HPDE6-E6E7 (cell line): ENCODE measurements around the gene MRAS.

ENCODE experiments used
- DNase-seq: peaks from one replicate; pipeline ENCODE4 v3.0.0; 2011; ENCODE audit warnings: missing footprints; ENCODE audit errors: extremely low spot score

MRAS gene

DNA sequence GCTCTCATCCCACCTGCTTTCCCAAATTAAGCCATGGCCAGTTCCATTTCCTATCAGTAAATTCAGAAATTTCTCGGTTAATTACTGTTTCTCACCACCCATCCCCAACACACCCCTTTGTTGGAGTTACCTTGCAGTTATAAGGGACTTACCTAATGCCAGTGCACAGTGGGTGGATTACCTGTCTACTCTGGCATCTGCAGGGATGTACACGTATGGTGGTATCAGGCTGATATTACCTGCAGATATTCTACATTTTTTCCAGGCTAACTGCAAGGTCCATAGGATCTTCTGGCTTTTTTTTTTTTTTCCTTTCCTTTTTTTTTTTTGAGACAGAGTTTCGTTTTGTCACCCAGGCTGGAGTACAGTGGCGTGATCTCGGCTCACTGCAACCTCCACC, 7.9 kb upstream of the MRAS start:
- DNase-seq, result no peak

DNA sequence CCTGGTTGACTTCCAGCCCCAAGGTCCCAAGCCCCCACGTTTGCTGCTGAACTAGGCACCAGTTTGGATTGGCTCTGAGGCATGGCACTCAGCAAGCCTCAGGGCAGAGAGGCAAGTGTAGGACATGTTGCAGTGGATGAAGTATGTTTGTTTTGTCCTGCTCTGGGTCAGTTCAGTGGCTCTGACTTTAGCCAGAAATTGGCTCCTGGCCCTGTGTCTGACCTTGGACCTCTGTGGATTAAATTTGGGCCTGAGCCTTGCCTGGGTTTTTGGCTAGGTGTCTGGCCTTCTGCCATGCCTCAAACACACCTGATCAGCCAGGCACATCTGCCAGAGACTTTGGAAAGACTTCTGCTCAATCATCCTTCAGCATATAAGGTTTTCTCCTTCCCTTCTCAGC, 3.6 kb upstream of the MRAS start:
- DNase-seq, result no peak

DNA sequence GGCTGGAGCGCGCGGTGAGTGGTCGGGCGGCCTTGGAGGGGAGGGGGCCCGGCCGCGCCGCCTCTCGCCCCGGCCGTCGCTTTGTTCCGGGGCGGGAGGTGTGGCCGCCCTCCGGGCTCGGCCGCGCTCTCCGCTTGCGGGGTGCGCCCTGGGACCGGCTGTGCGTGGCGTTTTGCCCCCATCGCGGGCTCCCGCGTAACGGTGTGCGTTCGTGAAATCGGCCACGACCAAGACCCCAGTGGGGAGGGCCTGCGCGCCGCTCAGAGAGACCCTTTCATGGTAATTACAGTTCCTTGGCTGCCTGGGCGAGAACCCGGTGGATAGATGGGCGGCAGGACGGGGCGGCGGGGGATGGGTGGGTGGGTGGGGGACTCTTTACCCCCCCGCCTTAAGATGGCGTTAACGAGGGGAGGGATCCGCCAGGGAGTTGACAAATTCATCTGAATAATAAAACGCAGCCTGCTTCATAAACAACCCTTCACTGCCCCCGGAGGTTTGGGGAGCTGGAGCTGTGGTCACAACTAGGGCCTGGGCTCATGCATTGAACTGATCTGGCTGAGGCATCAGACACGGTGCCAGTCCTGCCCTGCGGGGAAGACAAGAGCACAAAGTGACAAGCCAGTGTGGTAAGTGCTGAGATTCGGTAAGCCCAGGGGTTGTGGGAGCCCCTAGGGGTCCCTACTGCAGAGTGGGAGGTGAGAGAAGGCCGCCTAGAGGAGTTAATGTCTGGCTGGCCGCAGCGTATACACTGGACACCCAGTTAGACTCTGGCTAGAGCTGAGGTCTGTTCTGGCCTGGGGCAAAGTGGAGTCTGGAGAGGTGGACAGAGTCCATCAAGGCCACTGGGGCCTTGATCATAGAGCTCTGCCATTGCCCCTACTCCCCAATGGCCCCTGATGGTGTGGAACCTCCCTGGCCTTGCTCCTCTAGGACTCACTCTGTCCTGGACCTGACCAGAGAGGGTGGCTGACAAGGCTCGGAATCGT, 668 bp downstream of the MRAS start:
- no peak for DNase-seq

DNA sequence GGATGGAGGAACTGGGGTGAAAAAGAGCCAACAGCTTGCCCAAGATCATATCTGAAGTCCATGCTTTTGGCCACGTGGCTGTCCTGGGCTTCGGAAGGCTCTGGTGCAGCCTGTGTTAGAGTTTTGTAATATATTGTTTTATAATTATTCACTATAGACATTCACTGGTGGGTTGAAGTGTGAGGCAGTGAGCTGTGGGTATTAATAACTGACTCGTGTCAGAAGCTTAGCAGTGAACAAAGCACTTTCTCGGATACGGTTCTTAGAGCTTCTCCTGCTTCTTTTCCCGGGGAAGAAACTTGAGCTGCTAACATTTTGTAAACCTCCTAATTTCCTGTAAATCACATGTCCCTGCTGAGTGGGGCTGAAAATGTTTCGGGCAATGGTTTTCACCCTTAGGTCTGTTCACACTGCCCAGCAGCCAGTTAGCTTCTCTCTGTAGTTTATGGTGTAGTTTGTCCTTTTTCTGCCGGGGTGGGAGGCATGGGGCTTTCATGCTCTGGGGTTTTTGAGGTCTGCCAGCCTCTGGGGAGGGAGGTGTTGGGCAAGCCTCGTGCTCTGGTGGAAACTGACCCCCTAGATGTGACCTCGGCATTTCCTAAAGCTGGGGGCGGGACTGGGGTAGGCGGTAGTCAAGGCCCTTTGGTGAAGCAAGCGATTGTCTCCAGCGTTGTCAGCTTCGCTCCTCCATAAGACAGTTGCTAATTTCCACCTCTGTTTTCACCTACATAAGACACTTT, 1.7 kb downstream of the MRAS start:
- no peak for DNase-seq

DNA sequence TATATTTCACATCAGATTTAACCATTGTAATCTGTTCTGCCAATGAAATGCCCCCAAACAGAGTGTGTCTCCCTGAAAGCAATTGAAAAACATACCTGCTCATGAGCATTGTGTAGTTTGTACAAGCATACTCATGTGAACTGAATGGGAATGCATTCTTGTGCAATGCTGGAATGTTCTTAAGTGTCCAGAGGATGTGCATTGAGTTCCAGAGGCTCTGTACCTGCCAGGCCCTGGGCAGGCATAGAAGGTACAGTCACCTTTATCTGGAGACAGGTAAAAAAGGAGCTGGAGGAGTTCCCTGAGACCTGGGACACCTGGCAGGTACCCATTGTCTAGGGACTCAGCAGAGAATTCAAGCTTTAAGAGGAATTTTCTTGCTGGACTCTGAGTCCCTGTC, 2.8 kb downstream of the MRAS start:
- no peak for DNase-seq

DNA sequence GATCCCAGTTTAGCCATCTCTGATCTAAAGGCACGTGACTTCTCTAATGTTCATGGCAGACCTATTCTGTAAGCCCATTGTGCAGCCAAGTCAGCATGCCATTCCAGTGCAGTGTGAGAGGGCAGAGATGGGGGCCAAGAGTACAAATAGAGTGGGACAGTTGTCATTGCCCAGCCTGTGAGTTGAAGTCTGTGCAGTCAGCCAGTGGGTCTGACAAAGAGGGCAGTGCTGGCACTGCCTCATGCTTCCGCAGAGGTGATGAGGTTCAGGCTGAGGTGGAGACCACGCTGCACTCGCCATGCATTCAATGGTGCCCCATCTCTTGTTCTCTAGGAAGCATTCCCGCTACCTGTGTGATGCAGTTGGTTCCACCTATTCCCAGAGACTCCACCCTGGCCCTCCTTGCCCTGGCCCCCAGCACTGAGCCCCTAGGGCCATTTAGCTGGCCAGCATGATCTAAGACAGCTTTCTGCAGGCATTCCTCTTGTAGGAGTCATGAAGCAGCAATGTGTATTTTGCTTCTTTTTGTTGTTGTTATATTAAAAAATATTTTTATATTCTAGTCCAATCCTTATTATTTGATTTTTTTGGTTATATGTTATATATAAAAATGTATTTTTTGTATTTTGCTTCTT, 3.7 kb downstream of the MRAS start:
- DNase-seq, result no peak

DNA sequence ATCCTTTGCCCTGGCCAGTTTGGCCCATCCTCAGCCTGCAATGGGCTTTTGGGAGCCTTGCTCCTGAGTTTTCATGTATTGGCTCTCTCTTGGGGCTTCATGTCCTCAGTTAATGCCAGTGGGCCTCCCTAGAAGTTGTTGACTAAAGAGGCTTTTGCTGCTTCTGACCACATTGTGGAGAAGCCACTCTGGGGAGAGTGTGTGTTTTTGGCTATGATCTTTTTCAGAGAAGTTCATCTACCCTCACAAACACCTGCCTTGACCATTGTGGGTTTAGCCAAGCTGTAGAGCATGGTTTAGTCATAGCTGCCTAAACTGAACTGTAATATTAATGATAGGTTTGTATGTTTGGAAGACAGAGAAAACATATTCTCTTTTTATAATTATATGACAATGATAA, 6.0 kb downstream of the MRAS start:
- DNase-seq, result no peak

DNA sequence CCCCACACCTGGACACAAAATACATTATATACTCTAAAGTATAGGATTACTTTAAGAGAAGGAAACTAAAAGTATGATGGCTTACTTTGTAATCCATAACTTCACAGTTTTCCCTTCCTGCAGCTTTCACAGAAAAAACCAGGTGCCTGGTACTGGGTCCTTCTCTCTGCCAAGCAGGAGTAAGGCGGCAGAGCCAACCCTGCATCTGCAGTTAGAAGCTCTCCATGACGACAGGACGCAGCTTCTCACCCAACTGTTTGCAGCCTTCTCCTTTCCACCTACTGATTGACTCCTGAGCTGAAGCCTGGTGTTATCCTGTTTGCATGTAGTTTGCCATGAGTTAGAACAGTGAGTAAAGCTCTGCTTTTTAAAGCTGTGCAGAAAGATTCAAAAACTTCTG, 6.7 kb downstream of the MRAS start:
- DNase-seq, result no peak

DNA sequence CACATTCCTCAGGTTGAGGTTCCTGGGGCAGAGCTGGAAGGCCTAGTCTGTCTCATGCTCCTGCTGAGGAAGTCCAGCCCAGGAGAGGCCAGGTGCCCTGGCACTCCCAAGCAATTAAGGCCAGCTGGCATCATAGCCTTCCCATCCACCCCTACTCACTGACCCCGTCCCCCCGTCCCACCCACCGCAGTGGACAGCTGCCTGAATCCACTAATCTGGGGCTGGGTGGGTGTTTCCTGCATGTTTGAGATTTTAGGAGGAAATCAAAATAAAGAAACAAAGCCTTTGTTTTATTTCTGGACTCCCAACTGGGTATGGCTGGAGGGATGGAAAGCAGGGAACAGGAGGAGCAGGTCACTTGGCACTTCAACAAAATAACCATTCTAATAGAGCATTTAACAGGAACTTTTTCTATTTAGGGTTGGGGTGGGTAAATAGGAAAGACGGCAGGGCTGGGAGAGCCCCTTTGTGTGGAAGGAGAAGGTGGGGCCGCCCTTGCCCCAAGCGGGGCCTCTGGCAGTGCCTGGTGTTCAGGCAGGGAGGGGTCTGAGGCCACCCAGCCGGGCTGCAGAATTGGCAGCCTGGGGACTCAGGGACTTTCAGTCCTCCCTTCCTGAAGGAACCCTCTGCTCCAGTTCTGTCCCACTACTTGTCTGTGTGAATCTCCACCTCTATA, 8.5 kb downstream of the MRAS start:
- DNase-seq, result no peak

DNA sequence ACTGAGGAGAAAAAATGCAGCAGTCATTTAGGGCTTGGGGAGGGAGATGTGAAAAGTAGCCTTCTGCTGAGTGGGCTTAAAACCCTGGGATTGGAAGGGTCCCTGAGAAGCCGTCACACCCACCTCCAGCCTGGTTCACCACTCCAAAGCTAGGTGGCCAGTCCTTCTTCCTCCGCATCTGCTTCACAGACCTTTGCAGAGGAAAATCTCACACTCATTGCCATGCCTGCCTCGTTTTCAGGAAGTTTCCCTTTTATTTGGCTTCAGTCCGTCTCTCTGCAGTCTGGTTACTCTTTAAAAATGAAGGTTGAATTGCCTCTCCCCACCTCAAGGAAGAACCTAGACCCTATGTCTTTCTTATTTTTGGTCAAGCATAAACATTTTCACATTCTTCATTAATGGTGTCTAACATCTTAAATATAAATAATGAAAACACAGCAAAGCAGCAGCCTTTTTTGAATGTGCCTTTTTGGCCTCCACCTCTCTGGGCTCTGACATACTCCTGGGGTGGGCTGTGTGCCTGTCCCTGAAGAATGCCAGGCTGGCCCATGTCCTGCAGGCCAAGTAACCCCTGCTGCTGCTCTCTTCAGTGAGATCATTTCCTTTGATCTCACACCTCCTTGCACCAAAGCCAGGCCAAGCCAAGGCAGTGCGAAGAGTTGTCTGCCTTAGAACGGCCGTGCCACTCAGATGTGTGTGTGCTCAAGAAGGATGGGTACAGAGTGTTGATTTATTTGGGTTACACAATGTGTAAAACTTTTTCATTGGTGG, 11.0 kb downstream of the MRAS start:
- DNase-seq, result no peak

DNA sequence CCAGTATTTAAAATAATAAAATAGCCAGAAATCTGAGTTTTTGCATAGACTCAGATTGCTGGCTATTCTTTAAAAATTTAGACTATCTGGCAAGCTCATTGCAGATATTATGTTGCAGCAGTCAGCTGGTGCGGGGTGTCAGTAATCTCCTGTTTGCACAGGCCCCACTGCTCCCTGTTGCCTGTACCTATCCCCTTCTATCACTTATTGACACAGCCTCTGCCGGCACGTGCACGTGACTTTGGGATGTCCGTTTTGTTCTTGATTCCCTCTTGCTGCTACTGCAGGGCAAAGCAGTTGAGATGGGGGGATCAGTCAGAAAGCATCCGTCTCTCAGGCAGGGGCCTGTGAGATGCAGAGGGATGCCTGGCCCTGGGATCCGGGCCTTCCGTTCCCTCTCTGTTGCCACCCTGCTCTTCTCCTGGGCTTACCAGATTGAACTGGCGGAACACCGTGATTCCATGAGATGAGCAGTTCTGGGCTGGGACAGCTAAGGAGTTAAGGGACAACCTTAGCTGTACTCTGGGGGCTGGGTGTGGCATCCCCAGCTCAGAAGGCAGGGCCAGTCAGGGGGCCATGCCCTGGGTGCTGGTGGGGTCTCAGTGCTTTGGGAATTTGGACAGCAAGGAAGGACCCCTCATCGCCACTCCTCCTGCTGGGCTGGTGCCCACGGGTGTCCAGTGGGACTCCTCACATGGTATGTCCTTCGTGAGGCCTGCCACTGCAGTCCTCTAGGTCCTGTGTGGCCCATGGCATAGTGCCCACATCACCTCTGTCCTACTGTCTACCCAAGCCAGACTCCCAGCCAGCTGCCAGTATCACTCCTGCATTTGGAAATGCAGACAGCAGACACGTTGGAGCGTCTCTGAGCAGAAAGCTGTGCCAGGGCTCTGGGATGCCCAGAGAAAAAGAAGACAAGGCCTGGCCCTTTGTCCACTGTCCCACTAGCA, 11.8 kb downstream of the MRAS start:
- DNase-seq, result no peak

DNA sequence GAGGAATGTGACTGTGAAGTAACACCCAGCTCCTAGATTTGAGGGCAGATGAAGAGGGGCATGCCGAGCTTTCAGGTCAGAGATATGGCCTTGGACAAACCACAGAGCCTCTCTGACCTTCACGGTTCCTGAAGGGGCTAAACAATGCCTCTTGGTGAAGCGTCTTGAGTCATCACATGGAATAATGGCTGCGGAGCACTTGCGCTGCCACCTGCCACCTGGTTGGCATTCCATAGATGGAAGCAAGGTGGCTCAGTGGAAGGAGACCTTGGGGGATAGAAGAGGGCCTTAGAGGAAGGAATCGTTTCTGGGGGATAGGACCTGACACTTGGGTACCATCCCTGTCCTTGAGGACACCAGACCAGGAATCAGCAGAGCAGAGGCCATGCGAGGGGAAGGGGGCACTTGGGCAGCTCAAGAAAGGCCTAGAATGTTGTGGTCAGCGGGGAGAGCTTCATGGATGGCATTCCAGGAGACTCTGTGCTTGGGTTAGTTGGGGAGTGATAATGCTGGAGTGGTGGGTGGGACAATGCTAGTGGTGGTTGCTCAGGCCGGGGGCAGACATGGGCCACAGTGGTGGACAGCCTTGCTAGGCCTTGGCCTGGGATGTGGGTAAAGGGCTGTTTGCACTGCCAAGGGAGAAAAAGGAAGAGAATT, 12.6 kb downstream of the MRAS start:
- DNase-seq, result no peak

DNA sequence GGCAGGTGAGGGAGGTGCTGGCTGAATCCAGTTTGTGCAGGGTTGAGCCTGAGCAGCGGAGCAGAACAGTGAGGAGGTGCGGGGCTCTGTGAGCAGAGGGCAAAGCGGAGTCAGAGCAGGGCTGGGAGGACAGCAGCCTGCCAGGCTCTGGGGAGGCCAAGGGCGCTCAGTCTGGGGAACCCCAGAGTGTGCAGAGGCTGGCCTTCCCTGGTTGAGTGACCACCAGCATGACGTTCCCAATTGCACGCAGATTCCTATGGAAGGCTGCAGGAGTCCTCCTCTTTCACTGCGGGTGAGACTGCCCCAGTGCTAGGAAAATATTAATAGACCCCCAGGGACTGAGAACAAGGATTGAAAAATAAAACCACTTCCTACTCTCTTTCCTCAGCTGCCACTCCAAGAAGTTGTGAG, 13.2 kb downstream of the MRAS start:
- DNase-seq, result no peak

DNA sequence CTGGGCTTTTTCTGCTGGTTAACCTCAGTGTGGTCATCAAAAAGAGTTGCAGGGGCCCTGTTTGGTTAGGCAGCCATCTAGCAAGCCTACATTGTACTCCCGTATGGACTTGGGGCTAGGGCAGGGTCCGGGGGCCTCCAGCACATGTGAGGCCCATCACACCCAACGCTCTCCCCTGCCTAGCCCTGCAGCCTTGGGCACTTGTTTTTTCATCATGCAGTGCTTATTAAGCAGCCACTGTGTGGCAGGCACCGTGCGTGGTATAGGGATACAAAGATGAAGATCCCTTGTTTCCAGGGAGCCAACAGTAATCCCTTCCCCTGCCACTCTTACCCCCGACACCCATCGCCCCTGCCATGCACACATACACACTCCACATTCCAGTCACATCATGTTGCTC, 14.2 kb downstream of the MRAS start:
- no peak for DNase-seq

DNA sequence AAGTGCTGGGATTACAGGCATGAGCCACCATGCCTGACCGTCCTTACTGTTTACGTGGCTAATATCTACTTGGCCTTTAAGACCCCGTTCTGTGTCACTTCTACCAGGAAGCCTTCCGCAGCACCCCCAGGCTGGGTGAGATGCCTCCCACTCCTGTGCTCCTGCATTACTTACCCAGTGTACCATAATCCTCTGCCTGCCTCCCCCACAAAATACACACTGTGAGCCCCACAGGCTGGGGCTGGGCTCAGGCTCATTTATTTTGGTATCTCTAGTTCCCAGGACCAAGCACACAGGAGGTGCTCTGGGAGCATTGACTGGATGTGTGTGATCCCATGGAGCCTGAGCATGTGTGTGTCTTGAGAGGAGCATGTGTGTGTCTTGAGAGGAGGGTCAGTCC, 14.9 kb downstream of the MRAS start:
- DNase-seq, result no peak

DNA sequence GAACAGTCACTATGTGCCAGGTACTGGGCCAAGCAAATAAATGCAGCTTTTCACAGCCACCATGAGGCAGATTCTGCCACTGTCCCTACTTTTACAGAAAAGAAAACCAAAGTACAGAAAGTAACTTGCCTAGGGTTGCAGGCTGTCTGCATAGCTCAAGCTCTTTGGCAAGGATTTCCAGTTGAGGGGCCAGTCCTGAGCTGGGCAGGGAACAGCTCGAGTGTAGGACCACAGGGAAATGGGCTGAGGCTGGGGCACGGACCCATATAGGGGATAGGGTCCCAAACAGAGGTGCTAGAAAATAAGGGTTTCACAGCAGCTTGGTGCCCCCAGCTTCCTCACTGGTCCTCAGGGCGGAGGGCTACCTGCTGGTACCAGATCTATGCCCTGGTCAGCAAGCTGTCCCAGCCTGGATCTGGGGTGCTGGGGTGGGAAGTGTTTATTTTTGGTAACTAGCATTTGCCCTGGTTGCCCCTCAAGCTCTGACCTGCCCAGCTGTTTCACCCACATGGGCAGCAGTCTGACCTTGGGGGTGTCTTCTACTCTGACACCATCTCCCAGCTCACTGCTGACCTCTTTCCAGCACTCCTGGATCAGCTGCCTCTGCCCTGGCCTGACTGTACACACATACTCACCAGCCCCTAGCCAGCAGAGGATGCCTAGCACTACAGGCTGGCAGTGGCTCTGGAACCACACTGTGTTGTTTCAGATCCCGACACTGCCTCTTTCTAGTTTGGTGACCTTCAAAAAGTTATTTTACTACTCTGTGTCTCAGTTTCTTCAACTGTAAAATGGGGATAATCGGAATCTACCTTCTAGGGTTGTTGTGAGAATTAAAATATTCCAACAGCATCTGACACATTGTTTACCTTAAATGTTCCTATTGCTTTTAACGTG, 16.2 kb downstream of the MRAS start:
- DNase-seq, result no peak

DNA sequence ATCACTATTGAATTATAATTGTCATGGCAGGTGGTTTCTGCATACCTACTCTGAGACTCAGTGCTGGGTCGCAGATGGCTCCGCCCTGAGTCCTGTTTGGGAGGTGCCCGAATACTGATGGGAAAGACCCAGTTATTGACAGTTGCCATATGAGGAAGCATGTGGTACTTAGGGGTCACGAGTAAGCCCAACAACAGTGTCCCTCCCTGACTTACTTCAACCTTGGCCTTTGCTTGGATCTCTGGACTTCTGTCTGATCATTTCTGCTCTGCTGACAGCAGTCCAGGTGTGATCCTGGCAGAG, 16.8 kb downstream of the MRAS start:
- no peak for DNase-seq

DNA sequence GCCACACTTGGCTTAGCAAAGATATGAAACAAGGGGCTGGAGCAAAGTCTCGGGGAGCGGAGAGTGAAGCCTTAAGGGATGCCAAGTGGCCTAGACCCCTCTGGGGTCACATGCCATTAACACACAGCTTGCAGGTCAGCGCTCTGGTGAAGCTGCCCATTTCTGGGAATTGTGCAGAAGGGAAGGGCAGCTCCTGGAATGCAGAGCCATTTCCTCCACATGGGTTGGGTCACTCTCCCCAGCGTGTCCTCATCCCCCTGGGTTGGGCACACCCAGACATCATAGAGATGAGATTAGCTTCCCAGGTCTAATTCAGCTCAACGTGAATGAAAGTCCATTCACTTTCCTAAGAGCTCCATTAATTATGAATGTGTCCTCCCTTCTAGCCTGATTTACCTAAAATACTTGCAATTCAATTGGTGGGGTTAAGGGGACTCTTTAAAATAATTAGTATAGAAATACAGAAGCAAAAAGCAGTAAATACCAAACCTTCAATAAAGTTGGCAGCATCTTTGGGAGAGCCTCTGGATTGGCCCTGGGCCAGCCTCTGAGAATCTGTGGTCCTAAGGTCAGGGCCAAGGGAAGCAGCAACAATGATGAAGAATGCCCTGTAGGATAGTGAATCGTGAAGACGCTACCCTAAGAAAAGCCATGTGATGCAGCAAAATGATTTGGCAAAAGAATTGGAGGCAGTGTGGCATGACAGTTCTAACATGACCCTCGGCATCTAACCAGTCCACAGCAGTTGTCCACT, 17.8 kb downstream of the MRAS start:
- DNase-seq, result no peak
